GM18907 (cell line): ENCODE measurements around the gene DLGAP1.
"Not testable (repeated sequence)": the region's sequence is repeated elsewhere in the genome, so short reads cannot be mapped to it uniquely, and the experiment has no call there.

Experiments used
- ATAC-seq: cut with Tn5 transposase; IDR thresholded peaks from one replicate; pipeline ENCODE4 v1.9.1; 2021; ENCODE audit warnings: mild to moderate bottlenecking, moderate library complexity; ENCODE audit not compliant: unreplicated experiment

Gene DLGAP1

GRCh38 chr18:4293337-4293736 is 161.8 kb downstream of the DLGAP1 start:
- no peak for ATAC-seq

DNA sequence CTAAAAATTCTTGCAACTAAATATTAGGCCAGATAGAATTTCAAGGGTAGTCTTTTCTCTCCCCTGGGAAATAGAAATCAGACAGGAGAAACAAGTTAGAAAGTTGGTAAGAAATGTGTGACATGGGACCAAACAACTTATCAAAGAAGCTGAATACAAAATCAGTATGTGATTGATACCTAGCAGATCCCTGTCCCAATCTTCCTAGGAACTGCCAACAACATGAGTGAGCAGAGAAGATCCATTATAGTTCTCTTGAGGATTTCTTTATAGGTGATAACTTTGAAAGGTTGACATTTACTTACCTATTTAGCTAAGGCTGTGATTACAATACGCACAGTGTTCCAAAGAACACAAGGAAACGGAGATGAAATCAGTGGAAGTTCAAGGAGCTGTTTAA is 162.4 kb downstream of the DLGAP1 start:
- no peak for ATAC-seq

DNA sequence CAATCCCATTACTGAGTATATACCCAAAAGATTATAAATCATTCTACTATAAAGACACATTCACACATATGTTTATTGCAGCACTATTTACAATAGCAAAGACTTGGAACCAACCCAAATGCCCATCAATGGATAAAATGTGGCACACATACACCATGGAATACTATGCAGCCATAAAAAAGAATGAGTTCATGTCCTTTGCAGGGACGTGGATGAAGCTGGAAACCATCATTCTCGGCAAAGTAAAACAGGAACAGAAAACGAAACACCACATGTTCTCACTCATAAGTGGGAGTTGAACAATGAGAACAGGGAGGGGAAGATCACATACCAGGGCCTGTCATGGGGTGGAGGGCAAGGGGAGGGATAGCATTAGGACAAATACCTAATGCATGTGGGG is 167.8 kb downstream of the DLGAP1 start:
- not testable (repeated sequence) for ATAC-seq

DNA sequence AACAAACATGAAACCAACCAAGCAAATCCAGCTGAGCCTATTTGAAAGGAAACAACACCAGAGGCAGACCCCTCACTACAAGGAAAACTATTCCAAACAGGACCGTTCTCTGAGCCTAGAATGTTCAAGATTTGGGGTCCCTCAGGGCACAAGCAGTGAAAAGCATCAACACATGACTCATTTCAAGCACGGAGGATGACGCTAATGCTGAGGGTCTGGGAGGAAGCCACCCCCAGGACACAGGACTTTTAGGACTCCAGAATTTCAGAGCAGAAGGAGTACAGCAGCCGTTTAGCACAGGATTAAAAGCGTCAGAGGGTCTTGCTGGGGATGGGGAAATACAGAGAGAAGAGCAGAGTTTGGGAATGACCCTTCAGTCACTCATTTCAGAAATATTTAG is 168.9 kb downstream of the DLGAP1 start:
- ATAC-seq: no peak

- no peak for ATAC-seq
Measured at GRCh38 chr18:4285525-4285924, 169.6 kb downstream of the DLGAP1 start.

DNA sequence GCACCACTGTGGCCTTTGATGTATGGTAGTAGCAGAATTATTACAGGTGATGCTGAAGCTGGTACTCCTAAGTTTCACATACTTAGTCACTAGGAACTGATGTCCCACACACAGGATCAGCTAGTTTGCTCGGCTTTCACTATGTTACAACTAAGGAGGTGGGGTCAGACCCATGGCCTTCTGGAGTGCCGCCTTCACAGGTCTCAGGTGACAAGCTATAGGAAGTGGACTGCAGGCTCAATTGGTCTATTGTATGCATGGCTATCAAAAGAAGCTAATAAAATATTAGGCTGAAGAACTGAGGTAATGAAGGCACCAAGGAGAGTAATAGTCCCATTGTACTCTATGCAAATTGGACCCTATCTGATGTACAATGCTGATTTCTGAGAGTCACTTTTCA is 170.6 kb downstream of the DLGAP1 start:
- no peak for ATAC-seq

DNA sequence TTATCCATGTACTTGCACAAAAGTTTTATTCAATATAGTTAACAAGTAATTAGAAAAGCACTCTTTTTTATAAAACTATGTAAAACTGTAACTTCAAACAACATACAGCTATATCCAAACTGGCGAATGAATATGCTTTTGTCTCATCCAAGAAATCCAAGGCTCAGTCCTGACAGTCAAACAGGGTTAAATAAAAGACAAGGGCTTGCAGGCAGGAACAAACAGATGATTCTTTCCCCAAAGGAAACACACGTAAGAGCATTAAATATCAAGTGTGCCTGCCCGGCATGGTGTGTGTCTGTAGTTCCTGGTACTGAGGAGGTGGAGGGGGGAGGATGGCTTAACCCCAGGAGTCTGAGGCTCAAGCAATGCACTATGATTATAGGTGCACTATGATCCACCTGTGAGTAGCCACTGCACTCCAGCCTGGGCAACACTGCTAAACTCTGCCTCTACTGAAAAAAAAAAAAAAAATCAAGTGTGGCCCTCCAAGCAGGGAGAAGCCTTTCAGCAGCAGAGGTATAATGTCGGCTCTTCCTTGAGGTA is 171.3 kb downstream of the DLGAP1 start:
- no peak for ATAC-seq

GRCh38 chr18:4282954-4283353 is 172.2 kb downstream of the DLGAP1 start:
- ATAC-seq: no peak

DNA sequence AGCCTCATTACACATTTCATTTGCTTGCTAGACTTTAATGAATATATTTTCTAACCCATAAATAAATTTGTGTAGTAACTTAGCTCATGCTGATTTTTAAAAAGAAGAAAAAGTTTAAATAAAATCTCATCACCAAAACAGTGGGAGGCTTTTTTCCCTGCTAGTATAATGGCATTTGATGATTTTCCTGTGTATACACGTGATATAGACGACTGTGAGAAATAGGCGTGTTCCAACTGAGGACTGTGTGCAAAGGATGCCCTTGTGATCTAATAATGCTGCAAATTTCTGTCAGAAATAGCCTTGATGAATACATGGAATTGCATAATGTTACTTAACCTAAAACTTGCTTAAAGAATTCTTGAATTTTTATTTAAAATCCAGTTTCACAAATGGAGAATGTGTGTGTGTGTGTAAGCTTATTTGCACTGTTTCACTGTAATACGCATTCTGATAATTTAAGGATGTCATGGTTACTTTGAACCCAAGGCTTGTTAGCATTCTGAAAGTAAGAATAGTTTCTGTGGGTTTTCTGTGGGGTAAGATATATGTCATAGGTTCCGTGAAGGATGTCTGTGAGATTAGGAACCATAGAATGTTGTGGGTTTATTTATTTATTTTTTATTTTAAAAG is 178.0 kb downstream of the DLGAP1 start:
- ATAC-seq: no peak

GRCh38 chr18:4271952-4272351 is 183.2 kb downstream of the DLGAP1 start:
- ATAC-seq: no peak

GRCh38 chr18:4270988-4271387 is 184.1 kb downstream of the DLGAP1 start:
- no peak for ATAC-seq

GRCh38 chr18:4270016-4270415 is 185.1 kb downstream of the DLGAP1 start:
- ATAC-seq: no peak

DNA sequence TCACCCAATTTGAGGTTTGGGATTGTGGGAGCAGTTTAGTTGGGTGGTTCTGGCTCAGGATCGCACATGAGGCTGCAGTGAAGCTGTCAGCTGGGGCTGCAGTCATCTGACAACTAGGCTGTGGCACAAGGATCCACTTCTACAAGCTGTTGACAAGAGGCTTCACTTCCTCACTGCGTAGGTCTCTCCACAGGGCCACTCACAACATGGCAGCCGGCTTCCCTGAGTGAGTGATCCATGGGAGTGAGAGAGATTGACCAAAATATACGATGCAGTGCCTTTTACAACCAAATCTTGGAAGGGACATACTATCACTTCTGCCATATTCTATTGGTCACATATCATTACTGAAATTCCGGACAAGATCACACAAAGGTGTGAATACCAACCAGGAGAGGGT is 187.5 kb downstream of the DLGAP1 start:
- ATAC-seq: no peak

DNA sequence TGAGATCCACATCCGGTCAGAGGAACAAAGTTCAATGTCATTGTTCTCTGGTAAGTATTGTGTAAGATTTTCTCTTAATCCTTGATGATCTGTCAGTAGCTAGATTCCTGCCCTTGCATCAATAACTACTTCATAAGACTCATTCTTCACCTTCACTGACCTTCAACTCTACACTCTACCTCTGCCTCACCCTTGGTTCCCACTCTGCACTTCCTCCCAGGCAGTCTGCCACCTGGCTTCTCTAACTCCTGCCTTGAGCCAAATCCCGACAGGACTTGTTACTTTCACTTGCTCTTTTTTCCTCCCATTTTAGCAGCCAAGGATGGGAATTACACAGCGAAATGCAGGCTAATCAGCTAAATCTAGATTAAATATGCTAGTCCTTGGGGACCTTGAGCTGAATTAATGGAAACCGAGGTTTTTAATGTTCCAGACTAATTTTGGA is 190.7 kb downstream of the DLGAP1 start:
- no peak for ATAC-seq

- ATAC-seq: peak; percentile 43
Measured at GRCh38 chr18:4260107-4260506, 195.0 kb downstream of the DLGAP1 start.

DNA sequence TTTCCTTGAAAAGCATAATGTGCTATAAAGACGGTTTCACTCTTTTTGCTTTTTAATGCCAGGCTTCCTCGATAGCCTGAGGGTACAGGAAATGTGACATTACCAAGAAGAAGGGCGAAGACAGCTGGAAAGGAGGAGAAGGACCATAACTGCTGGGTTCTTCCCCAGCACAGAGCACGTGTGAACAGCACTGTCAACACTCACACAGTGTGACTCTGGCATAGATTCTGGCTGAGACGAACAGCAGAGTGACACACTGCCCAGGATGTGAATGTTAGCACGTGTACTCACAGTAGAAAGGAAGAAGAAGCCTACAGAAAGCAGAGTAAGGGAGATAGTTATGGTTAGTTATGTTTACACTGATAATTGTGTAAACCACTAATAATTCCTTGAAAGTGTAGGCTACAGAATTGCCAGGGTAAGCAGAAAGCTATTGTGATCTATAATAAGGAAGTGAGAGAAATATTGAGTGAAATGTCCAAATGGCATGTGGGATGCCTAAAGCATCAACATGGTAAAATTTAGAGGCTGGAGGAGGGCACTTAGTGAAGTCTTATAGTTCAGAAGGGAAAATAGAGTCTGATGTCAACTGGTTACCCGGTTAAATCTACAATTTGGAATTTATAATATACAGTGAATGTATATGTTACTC is 198.2 kb downstream of the DLGAP1 start:
- no peak for ATAC-seq

- ATAC-seq: no peak
Measured at GRCh38 chr18:4254840-4255239, 200.3 kb downstream of the DLGAP1 start.

DNA sequence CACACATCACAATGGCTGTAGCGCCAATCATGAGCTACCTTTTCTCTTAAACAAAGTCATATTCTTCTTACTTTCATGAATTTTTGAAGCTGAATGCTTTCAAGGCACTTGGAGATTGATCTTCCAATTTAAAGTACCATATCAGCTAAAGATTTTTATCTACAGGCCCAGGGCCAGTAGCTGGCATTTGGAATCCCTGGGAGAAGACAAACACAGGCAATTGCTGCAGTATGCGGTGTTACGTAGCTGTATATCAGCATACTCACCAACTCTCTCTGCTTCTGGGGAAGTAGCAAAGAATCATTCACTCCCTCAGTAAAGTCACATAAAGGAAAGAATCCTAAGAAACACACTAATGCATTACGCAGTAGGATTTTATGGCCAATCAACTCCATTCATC is 202.3 kb downstream of the DLGAP1 start:
- ATAC-seq: no peak

- ATAC-seq: no peak
Measured at GRCh38 chr18:4251873-4252272, 203.2 kb downstream of the DLGAP1 start.

- no peak for ATAC-seq
Measured at GRCh38 chr18:4251206-4251605, 203.9 kb downstream of the DLGAP1 start.

DNA sequence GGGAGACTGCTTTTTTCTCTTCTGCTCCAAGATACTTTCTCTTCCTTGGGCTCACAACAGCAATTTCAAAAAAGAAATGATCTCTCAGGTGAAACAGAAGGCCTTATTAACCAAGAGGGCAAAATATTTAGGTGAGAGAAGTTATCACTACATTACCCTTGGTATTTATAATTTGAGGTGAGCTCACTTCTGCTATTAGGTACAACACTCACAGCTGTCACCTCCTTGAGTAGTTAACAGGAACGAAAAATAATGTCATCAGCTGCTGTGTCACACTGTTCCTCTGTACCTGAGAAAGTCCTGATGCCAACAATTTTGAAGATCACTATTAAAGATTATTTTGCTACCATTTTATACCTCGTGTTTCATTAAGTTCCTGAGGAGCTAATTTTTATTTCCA is 205.0 kb downstream of the DLGAP1 start:
- no peak for ATAC-seq

GRCh38 chr18:4248686-4249085 is 206.4 kb downstream of the DLGAP1 start:
- no peak for ATAC-seq

GRCh38 chr18:4246374-4246773 is 208.7 kb downstream of the DLGAP1 start:
- ATAC-seq: no peak
